ENCODE data around the gene RAVER1.

GRCh38 chr19:10289167-10289835 is 44.0 kb downstream of the RAVER1 start:
- TF ChIP-seq CTCF (IDR thresholded peaks at IDR 0.05), result no peak
- no peak for TF ChIP-seq POLR2A (IDR thresholded peaks at IDR 0.05)

Data from thyroid gland (tissue), 4 donors.